K562 (cell line): ENCODE measurements around the gene RSPH1. TPM values are rescaled to one million over a fixed set of nuclear protein-coding genes. Genes with fewer than 3 reads are reported as not detected.
A peak's percentile ranks its signal among the peaks of the same experiment; 100 is the strongest.

Experiments used
- ATF1 ChIP-seq, 2 experiments: fragments of 450-650 bp in 1 of 2; IDR thresholded peaks; 2 replicates each; pipeline ENCODE4 v1.6.1; 2016; ENCODE audit warnings: missing compliant biosample characterization in 1 of 2, missing genetic modification characterization in 1 of 2
- ATF4 ChIP-seq: fragments of 450-650 bp; formaldehyde crosslinking; IDR thresholded peaks from 2 replicates; pipeline ENCODE4 v1.4.0; 2022; ENCODE audit warnings: mild to moderate bottlenecking, moderate library complexity
- BCOR ChIP-seq: fragments of 450-650 bp; IDR thresholded peaks from 2 replicates; pipeline ENCODE4 v1.6.1; 2016
- CBX3 ChIP-seq, 2 experiments: IDR thresholded peaks; 1 replicate in 1 of 2; 2 replicates in 1 of 2; pipeline ENCODE4 v1.6.1; 2012; ENCODE audit warnings: inconsistent platforms in 2 of 2, low read length in 2 of 2, borderline replicate concordance in 1 of 2, control low read depth in 1 of 2
- CREBBP ChIP-seq: IDR thresholded peaks from one replicate; pipeline ENCODE4 v1.6.1; 2012; ENCODE audit warnings: low read depth, mild to moderate bottlenecking, control low read depth, inconsistent platforms, low read length
- ESRRA ChIP-seq: fragments of 450-650 bp; IDR thresholded peaks from 2 replicates; pipeline ENCODE4 v1.6.1; 2014; ENCODE audit warnings: low read depth, mild to moderate bottlenecking, moderate library complexity, borderline replicate concordance
- GTF3C2 ChIP-seq: IDR thresholded peaks from 3 replicates; pipeline ENCODE4 v1.6.1; 2011; ENCODE audit warnings: borderline replicate concordance, mild to moderate bottlenecking, moderate library complexity; ENCODE audit not compliant: insufficient read length; ENCODE audit errors: extremely low read depth
- NEUROD1 ChIP-seq: fragments of 150-350 bp; IDR thresholded peaks from 2 replicates; pipeline ENCODE4 v1.6.1; 2014; ENCODE audit warnings: borderline replicate concordance, low read length, low read depth; ENCODE audit not compliant: partially characterized antibody
- RBM14 ChIP-seq: fragments of 200-400 bp; formaldehyde crosslinking; IDR thresholded peaks from 2 replicates; pipeline ENCODE4 v1.6.1; 2018; ENCODE audit warnings: low read depth, mild to moderate bottlenecking, low read length, moderate library complexity, borderline replicate concordance; ENCODE audit not compliant: insufficient read depth
- RBM25 ChIP-seq: fragments of 200-400 bp; formaldehyde crosslinking; IDR thresholded peaks from 2 replicates; pipeline ENCODE4 v1.6.1; 2018; ENCODE audit warnings: low read length, low read depth, moderate library complexity; ENCODE audit not compliant: severe bottlenecking
- SLC30A9 ChIP-seq: fragments of 250-450 bp; sonication (Bioruptor Pico); IDR thresholded peaks from 2 replicates; pipeline ENCODE4 v1.8.0; 2022; ENCODE audit warnings: mild to moderate bottlenecking, moderate library complexity
- SNIP1 ChIP-seq: fragments of 450-650 bp; IDR thresholded peaks from 2 replicates; pipeline ENCODE4 v1.7.1; 2017; ENCODE audit warnings: low read depth, mild to moderate bottlenecking
- TOE1 ChIP-seq, 2 experiments: fragments of 450-650 bp in 1 of 2; sonication (generic) in 1 of 2; formaldehyde crosslinking in 1 of 2; IDR thresholded peaks; 2 replicates each; pipeline versions ENCODE4 v1.7.1 to v1.8.0; 2016 to 2022; ENCODE audit warnings: borderline replicate concordance in 2 of 2, mild to moderate bottlenecking in 2 of 2, antibody characterized with exemption in 1 of 2, inconsistent platforms in 1 of 2, low read depth in 1 of 2, missing genetic modification reagents in 1 of 2, moderate library complexity in 1 of 2
- YBX1 ChIP-seq: fragments of 450-650 bp; IDR thresholded peaks from 2 replicates; pipeline ENCODE4 v1.7.1; 2016; ENCODE audit warnings: mild to moderate bottlenecking
- ZFP36 ChIP-seq: fragments of 150-350 bp; IDR thresholded peaks from 2 replicates; pipeline ENCODE4 v1.6.1; 2018; ENCODE audit warnings: low read length, low read depth; ENCODE audit not compliant: partially characterized antibody
- ZNF143 ChIP-seq: sonication (generic); formaldehyde crosslinking; IDR thresholded peaks from 2 replicates; pipeline ENCODE4 v1.9.0; 2022; ENCODE audit warnings: mild to moderate bottlenecking, missing genetic modification reagents
- ZNF696 ChIP-seq: fragments of 250-450 bp; sonication (Bioruptor Pico); conservative IDR thresholded peaks from 2 replicates; pipeline ENCODE4 v1.4.0; 2020; ENCODE audit warnings: mild to moderate bottlenecking, moderate library complexity
- polyA plus RNA-seq, 8 experiments: library from polyadenylated mRNA; depleted of rRNA in 4 of 8; stranded (reverse) in 5 of 8; unstranded in 3 of 8; fragments of >200 nt; fragmentation: Nextera tagmentation in 2 of 8; fragmentation: Illumina TruSeq in 1 of 8; extraction: Ambion mirVana in 2 of 8; extraction: Trizol in 1 of 8; gene quantifications; 2 replicates each; pipeline versions ENCODE4 v1.2.1 to v1.2.3, GENCODE V29; 2011 to 2014; ENCODE audit warnings: inconsistent platforms in 1 of 8, missing spikeins in 1 of 8
- total RNA-seq, 7 experiments: library from RNA; depleted of rRNA in 6 of 7; stranded (reverse); fragments of >200 nt in 6 of 7; fragmentation: Illumina TruSeq in 2 of 7; extraction: Trizol in 2 of 7; gene quantifications; 2 replicates each; pipeline versions ENCODE4 v1.2.1 to v1.2.3, GENCODE V29; 2011 to 2021; ENCODE audit warnings: low replicate concordance in 1 of 7
- TF ChIP-seq, protein P1 (sequence below): IDR thresholded peaks from 2 replicates; pipeline ENCODE4 v1.6.1; 2016; ENCODE audit warnings: missing genetic modification characterization, missing compliant biosample characterization
- TF ChIP-seq, protein P2 (sequence below), 2 experiments: fragments of 250-450 bp in 1 of 2; fragments of 450-650 bp in 1 of 2; sonication (Bioruptor Pico) in 1 of 2; IDR thresholded peaks; 2 replicates each; pipeline versions ENCODE4 v1.6.1 to v1.8.0; 2016 to 2021; ENCODE audit warnings: mild to moderate bottlenecking in 2 of 2, moderate library complexity in 2 of 2, missing compliant biosample characterization in 1 of 2, missing genetic modification characterization in 1 of 2
- TF ChIP-seq, protein P3 (sequence below), 2 experiments: fragments of 450-650 bp; conservative IDR thresholded peaks; 2 replicates each; pipeline ENCODE4 v1.6.1; 2017; ENCODE audit warnings: mild to moderate bottlenecking in 2 of 2, moderate library complexity in 2 of 2

RSPH1 gene
- total and polyA plus RNA-seq, 9 of the 15 experiments (the other 6 are each of a cell fraction or from before 2014, with no cell fraction given): 0.17 TPM; not detected in 8

GRCh38 chr21:42434884-42435283, 61.1 kb downstream of the RSPH1 start (continued):
- TF ChIP-seq, protein P1, sequence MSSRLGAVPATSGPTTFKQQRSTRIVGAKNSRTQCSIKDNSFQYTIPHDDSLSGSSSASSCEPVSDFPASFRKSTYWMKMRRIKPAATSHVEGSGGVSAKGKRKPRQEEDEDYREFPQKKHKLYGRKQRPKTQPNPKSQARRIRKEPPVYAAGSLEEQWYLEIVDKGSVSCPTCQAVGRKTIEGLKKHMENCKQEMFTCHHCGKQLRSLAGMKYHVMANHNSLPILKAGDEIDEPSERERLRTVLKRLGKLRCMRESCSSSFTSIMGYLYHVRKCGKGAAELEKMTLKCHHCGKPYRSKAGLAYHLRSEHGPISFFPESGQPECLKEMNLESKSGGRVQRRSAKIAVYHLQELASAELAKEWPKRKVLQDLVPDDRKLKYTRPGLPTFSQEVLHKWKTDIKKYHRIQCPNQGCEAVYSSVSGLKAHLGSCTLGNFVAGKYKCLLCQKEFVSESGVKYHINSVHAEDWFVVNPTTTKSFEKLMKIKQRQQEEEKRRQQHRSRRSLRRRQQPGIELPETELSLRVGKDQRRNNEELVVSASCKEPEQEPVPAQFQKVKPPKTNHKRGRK (tag): 0 out of 2 replicates have a peak, but pooled peaks have one; percentile 30
- no peak for TF ChIP-seq ZNF696 (CRISPR knock-in tag)
- TF ChIP-seq YBX1: no peak
- TF ChIP-seq ZFP36: peak; percentile 92
- TF ChIP-seq BCOR: peak; percentile 97
- peak; percentile 82 for TF ChIP-seq RBM25
- 0 out of 2 replicates have a peak, but pooled peaks have one; percentile 38 for TF ChIP-seq ZNF143 (CRISPR knock-in tag)
- TF ChIP-seq, protein P2, sequence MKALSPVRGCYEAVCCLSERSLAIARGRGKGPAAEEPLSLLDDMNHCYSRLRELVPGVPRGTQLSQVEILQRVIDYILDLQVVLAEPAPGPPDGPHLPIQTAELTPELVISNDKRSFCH (CRISPR knock-in tag; IDR thresholded peaks at IDR 0.05): no peak
- TF ChIP-seq, protein P2 (tag; IDR thresholded peaks at IDR 0.05): no peak
- TF ChIP-seq RBM14: no peak
- peak; percentile 25; the same call in 1 of the 2 replicates for TF ChIP-seq ESRRA
- TF ChIP-seq, protein P3, sequence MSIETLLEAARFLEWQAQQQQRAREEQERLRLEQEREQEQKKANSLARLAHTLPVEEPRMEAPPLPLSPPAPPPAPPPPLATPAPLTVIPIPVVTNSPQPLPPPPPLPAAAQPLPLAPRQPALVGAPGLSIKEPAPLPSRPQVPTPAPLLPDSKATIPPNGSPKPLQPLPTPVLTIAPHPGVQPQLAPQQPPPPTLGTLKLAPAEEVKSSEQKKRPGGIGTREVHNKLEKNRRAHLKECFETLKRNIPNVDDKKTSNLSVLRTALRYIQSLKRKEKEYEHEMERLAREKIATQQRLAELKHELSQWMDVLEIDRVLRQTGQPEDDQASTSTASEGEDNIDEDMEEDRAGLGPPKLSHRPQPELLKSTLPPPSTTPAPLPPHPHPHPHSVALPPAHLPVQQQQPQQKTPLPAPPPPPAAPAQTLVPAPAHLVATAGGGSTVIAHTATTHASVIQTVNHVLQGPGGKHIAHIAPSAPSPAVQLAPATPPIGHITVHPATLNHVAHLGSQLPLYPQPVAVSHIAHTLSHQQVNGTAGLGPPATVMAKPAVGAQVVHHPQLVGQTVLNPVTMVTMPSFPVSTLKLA (conservative IDR thresholded peaks at IDR 0.05): no peak
- no peak for TF ChIP-seq SNIP1
- no peak for TF ChIP-seq CREBBP
- TF ChIP-seq SLC30A9: no peak
- no peak for TF ChIP-seq NEUROD1
- TF ChIP-seq ATF4 (CRISPR knock-in tag): no peak
- TF ChIP-seq TOE1 (IDR thresholded peaks at IDR 0.05; ENCODE audit: borderline replicate concordance): no peak
- TF ChIP-seq TOE1 (CRISPR knock-in tag; IDR thresholded peaks at IDR 0.05; ENCODE audit: borderline replicate concordance, low read depth): no peak
- TF ChIP-seq ATF1 (CRISPR knock-in tag; IDR thresholded peaks at IDR 0.05): no peak
- no peak for TF ChIP-seq ATF1 (tag; IDR thresholded peaks at IDR 0.05)
- no peak for TF ChIP-seq GTF3C2
- no peak for TF ChIP-seq CBX3 (IDR thresholded peaks at IDR 0.05; ENCODE audit: borderline replicate concordance in 1 of 2, low read length in 2 of 2)
